HG03045 (cell line): Measurements from ENCODE around the gene CNPY3.

Experiments
- ATAC-seq: cut with Tn5 transposase; IDR thresholded peaks from one replicate; pipeline ENCODE4 v1.9.1; 2021; ENCODE audit warnings: mild to moderate bottlenecking, moderate library complexity; ENCODE audit not compliant: unreplicated experiment

Gene CNPY3

DNA sequence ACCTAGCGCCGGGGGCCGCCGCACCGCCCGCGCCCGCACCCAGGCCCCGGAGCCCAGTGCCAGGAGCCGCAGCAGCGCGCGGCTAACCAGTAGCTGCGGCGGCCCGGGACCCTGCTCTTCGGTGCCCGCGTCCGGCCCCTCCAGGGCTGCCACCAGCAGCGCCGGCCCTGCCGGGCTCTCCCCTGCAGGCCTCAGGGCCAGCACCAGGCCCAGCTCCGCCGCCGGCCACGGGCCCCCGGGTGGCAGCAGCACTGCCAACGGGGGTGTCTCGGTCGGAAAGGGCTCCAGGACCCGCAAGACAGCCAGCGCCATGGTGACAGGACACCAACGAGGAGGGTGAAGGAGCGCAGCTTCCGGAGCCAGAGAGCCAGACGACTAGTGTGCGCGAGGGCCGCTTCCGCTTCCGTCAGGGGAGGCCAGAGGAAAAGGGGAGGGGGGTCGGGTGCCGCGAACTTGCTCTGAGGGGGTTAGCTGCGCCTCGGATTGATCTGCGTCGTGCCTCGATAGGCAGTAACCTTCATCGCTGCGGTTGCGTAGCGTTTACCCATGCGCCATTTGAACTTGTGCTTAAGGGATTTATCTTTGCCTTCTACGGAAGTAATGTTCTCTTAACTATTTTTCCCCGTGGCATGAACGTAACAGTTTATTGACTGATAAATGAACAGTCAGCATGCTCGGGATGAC, 49.7 kb downstream of the CNPY3 start, which contains the start of gene PEX6:
TSS of gene PEX6 (minus strand) at position 343 of the 684 bp plus-strand sequence. CDS start at position 312, 31 bp downstream.
- ATAC-seq, result peak; percentile 89

DNA sequence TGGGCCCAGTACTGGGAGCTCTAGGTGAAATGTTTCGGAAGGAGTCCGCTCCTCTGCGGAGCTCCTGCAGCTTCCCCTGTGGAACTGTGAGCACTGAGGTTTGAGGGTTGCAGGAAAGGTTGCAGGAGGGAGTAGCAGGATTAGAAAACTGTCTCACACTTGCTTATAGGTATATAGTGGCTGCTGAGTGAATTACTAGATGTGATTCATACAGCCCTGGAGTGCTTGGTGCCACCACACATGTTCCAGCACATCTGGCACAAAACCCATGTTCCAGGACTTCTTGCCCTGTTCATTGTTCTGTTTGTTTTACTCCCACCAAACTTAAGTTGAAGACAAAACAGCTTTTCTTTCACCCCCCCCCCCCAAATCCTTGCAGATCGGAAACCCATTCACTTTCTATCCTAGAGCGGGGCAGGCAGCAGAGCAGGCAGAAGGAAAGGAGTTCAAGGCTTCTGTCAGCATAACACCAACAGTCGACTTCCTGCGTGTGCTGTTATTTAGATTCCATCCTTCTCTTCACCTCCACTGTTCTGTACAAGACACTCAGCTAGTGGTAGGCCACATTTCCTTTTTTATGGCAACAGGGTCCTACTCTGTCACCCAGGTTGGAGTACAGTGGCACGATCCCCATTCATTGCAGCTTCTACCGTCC, 50.4 kb downstream of the CNPY3 start:
- ATAC-seq, result no peak

DNA sequence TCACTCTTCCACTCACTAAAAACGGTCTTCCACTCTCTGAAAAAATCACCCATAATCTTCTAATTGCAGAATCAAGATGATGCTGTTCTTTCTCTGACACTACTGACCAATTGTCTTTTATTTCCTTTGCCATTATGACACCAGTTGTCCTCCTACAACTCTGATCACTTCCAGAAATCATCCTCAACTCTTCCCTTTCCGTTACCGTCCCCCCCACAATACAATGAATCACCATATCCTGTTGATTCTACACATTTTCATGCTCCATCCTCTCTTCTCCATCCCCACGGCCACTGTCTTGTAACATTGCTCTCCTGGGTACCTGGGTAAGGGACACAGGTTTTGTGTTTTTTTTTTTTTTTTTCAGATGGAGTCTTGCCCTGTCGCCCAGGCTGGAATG, 52.6 kb downstream of the CNPY3 start:
- ATAC-seq, result no peak

DNA sequence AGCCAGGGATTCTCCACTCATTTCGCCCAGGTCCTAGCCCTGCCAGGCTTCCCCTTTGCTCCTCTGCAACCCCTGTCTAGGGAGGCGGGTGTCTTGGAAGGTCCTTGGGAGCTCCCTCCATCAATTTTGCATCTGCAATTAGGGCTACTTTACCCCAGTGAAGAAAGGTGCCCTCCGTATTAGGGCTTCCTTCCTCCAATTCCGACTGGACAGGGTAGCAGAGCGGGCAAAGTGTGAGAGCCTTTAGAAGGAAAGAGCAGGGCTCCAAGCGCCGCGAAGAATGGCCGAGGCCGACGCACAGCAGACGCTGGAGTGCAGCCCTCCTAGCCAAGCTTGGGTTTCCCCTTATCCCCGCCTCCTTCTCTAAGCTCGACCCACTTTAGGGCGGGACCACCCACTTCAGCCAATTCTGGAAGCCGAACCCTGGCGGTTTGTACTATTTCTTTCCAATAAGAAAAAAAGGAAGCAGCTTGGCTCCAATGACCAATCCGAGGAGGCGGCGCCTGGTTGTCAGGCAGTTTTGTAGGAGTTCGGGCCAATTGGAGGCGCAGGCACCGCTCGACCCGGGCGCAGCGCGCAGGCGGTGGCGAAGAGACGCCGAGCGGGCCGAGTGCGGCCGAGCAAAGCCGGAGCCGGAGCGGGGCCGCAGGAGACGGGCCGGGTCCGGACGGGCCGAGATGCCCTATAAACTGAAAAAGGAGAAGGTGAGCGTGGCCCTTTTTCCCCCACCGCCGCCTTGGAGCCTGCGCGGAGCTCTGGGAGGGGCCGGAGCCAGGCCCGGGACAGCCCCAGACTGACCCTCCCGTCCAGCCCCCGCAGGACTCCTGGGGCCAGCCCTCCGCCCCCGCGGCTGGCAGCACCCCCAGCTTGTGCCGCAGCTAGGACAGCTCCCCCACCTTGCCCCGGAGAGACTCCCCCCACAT, 55.0 kb downstream of the CNPY3 start, which contains the start of gene PPP2R5D:
TSS of gene PPP2R5D (plus strand) at position 570 of the 923 bp plus-strand sequence. CDS start at position 678, 108 bp downstream.
- ATAC-seq, result peak; percentile 91

DNA sequence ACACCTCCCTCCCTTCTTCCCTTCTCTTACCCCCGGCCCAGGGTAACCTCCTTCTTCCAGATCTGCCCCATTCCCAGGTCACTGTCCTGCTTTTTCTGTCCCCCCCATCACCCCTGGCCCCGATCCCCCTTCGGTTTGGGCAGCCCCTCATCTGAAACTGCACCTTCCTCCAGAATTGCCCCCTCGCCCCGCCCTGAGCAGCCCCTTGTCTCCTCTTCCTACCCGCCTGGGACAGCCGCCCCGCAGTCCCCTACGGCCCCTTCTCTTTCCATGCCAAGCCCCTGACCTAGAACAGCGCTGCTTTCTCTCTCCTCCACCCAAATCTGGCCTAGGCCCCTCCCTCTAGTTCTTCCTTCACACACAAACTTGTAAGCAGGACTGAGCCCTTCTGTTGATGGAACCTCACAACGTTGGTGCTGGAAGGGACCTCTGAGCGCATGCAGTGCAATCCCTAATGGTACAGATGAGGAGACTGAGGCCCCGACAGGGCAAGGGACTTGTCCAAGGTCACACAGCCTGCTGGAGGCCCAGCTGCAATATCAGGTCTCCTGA, 55.7 kb downstream of the CNPY3 start:
- no peak for ATAC-seq

DNA sequence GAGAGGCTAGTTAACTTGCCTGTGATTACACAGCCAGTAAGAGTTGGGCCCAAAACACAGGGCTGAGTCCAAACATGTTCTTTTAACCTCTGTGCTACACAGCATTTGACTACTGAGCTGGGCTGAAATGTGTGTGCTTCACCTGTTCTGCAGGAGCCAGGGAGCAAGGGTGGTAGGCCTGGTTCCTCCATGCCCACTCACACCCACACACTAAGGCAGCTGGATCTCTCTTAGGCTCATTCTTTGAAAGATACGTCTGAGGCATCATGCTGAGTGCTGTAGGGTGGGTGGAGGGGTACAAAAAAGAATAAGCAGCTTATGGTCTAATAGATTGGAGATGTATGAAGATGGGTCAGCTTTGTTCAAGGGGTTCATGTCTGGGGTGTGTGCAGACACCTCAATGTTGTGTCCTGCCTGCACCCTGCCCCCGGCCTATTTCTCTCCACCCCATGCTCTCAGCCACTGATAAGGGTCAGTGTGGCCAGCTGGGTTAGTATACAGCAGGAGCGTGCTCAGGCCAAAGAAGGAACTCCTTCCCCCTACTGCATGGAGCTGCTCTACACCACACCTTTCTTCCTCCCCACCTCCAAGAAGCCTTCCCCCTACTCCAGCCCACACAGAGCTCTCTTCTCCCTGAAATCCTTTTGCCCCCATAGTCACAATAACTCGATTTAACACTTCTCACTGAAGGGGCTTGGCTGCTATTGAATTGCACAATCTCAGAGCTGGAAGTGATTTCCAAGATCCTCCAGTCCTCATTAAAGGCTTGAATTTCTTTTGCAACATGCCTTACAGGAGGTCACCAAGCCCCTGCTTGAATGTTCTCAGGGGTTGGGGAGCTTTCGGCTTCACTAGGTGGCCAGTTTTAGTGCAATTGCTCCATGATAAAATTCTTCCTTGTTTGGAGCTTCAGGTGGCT, 58.5 kb downstream of the CNPY3 start:
- no peak for ATAC-seq

DNA sequence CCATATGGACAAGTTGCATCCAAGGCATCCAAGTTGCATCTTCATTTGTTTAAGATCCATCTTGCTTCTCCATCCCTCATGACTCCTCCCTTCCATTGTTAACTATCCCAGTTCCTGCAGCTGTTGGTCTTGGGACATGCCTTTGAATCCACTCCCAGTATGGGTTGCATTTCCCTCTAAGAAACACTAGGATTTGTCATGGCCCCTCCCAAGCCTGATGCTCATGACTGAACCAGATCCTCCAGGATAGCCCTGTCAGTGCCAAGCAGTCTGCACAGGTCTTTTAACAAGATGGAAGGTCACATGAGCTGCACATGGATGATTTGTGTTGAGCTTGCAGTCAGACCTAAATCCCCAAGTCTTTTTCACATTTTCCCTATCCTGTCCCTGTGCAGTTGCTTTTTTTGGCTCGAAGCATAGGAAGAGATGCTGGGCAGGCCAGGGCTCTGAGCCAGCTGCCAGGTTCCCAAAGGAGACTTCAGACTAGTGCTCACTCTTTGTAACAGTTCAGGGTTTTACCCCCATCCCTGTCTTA, 59.3 kb downstream of the CNPY3 start:
- no peak for ATAC-seq
